HCT116 (cell line): Measurements from ENCODE around the gene GBP2. TPM values are rescaled to one million over a fixed set of nuclear protein-coding genes. Genes with fewer than 3 reads are reported as not detected.

Experiments
- ATAC-seq: fragments of 200-7000 bp; cut with Tn5 transposase; 2 replicates; pipeline ENCODE4 v1.9.1; 2020; ENCODE audit warnings: mild to moderate bottlenecking, moderate library complexity
- BruUV-seq: library from RNA; stranded (reverse); fragments of 400-500 nt; replicated peaks from 2 replicates; lab custom pipeline; 2021; lab: Mats Ljungman, UMichigan
- CTCF ChIA-PET: fragments of 300-600 bp; sonication (Branson Sonifier 250); formaldehyde crosslinking; loops from one replicate; lab custom pipeline; 2021; ENCODE audit warnings: antibody characterized with exemption; lab: Charles Lee
- POLR2A ChIA-PET: fragments of 300-600, 350-600 bp; sonication (Branson Sonifier 250); formaldehyde crosslinking; loops from one replicate; lab custom pipeline; 2021; ENCODE audit warnings: antibody characterized with exemption; lab: Charles Lee
- RAD21 ChIA-PET, 2 experiments: fragments of 300-600 bp; sonication (Branson Sonifier 250); formaldehyde crosslinking; loops; one replicate each; lab custom pipeline; 2023; ENCODE audit warnings: low total read pairs in 2 of 2; ENCODE audit not compliant: uncharacterized antibody in 2 of 2, unreplicated experiment in 2 of 2, low non-redundant PET in 1 of 2; lab: Charles Lee
- DNase-seq: peaks from one replicate; pipeline ENCODE4 v3.0.0-alpha.2; 2010; ENCODE audit warnings: low read depth, low spot score
- H2AFZ ChIP-seq: fragments of 200-600 bp; shearing (Covaris generic), sonication (generic); 2 replicates; pipeline ENCODE4 v1.6.1; 2017; ENCODE audit warnings: low read depth, mixed run types, mixed read lengths, antibody characterized with exemption, low read length; ENCODE audit not compliant: poor library complexity, severe bottlenecking
- H3K27ac ChIP-seq: 2 replicates; pipeline ENCODE4 v1.5.1; 2012; ENCODE audit warnings: low read depth, low read length
- H3K27me3 ChIP-seq: fragments of 200-600 bp; sonication (generic); 2 replicates; pipeline ENCODE4 v1.6.1; 2016; ENCODE audit warnings: mixed run types, low read length, mixed read lengths; ENCODE audit not compliant: insufficient read depth
- H3K36me3 ChIP-seq, 2 experiments: fragments of 200-500 bp in 1 of 2; fragments of 200-600 bp in 1 of 2; sonication (Bioruptor generic) in 1 of 2; sonication (generic) in 1 of 2; 2 replicates each; pipeline versions ENCODE4 v1.5.1 to v1.6.1; 2014 to 2016; ENCODE audit warnings: low read length in 2 of 2, inconsistent platforms in 1 of 2, mixed read lengths in 1 of 2, mixed run types in 1 of 2; ENCODE audit not compliant: insufficient read depth in 2 of 2, control insufficient read depth in 1 of 2
- H3K4me1 ChIP-seq, 2 experiments: fragments of 200-600 bp in 1 of 2; sonication (generic) in 1 of 2; 2 replicates each; pipeline versions ENCODE4 v1.5.1 to v1.6.1; 2012 to 2017; ENCODE audit warnings: low read length in 2 of 2, inconsistent platforms in 1 of 2, mild to moderate bottlenecking in 1 of 2, mixed read lengths in 1 of 2, mixed run types in 1 of 2, moderate library complexity in 1 of 2; ENCODE audit not compliant: insufficient read depth in 2 of 2, control insufficient read depth in 1 of 2
- H3K4me2 ChIP-seq: fragments of 200-600 bp; sonication (generic); 2 replicates; pipeline ENCODE4 v1.6.1; 2017; ENCODE audit warnings: mixed run types, low read length, mixed read lengths
- H3K4me3 ChIP-seq, 2 experiments: fragments of 200-600 bp in 1 of 2; sonication (generic) in 1 of 2; replicated peaks in 1 of 2; 2 replicates each; pipeline ENCODE4 v1.5.1; 2011 to 2016; ENCODE audit warnings: low read length in 2 of 2, control low read depth in 1 of 2, low read depth in 1 of 2, mild to moderate bottlenecking in 1 of 2, mixed read lengths in 1 of 2, mixed run types in 1 of 2
- H3K79me2 ChIP-seq: fragments of 200-600 bp; sonication (generic); 2 replicates; pipeline ENCODE4 v1.6.1; 2017; ENCODE audit warnings: mild to moderate bottlenecking, mixed run types, low read length, moderate library complexity, mixed read lengths; ENCODE audit not compliant: insufficient read depth
- H3K9ac ChIP-seq: fragments of 200-600 bp; sonication (generic); 2 replicates; pipeline ENCODE4 v1.6.1; 2016; ENCODE audit warnings: low read length, mixed read lengths
- H3K9me2 ChIP-seq: fragments of 200-600 bp; sonication (generic), shearing (Covaris generic); 2 replicates; pipeline ENCODE4 v1.6.1; 2017; ENCODE audit warnings: mixed run types, mild to moderate bottlenecking, moderate library complexity; ENCODE audit not compliant: insufficient read depth
- H3K9me3 ChIP-seq, 2 experiments: fragments of 200-500 bp in 1 of 2; fragments of 200-600 bp in 1 of 2; sonication (Bioruptor generic) in 1 of 2; sonication (generic) in 1 of 2; 2 replicates each; pipeline ENCODE4 v1.6.1; 2014 to 2017; ENCODE audit warnings: low read length in 2 of 2, mixed read lengths in 2 of 2, inconsistent platforms in 1 of 2, low read depth in 1 of 2, mild to moderate bottlenecking in 1 of 2, mixed run types in 1 of 2, moderate library complexity in 1 of 2; ENCODE audit not compliant: control insufficient read depth in 1 of 2, insufficient read depth in 1 of 2
- H4K20me1 ChIP-seq: fragments of 200-600 bp; sonication (generic), shearing (Covaris generic); 2 replicates; pipeline ENCODE4 v1.6.1; 2017; ENCODE audit warnings: mixed run types, mild to moderate bottlenecking, moderate library complexity; ENCODE audit not compliant: insufficient read depth
- CBX3 ChIP-seq: IDR thresholded peaks from 2 replicates; pipeline ENCODE4 v1.6.1; 2012; ENCODE audit warnings: low read depth
- CEBPB ChIP-seq: IDR thresholded peaks from 2 replicates; pipeline ENCODE4 v1.6.1; 2012; ENCODE audit warnings: low read depth
- CTCF ChIP-seq, 3 experiments: fragments of 200-600 bp in 1 of 3; sonication (generic) in 1 of 3; IDR thresholded peaks in 2 of 3; conservative IDR thresholded peaks in 1 of 3; 2 replicates each; pipeline ENCODE4 v1.5.1; 2012 to 2017; ENCODE audit warnings: low read depth in 2 of 3, low read length in 2 of 3, antibody characterized with exemption in 1 of 3, borderline replicate concordance in 1 of 3, control low read depth in 1 of 3, mild to moderate bottlenecking in 1 of 3, mixed read lengths in 1 of 3, mixed run types in 1 of 3, moderate library complexity in 1 of 3; ENCODE audit not compliant: insufficient read depth in 1 of 3
- EGR1 ChIP-seq: IDR thresholded peaks from 2 replicates; pipeline ENCODE4 v1.6.1; 2012; ENCODE audit warnings: low read depth
- JUND ChIP-seq: IDR thresholded peaks from 2 replicates; pipeline ENCODE4 v1.6.1; 2012
- RAD21 ChIP-seq: IDR thresholded peaks from 2 replicates; pipeline ENCODE4 v1.6.1; 2012; ENCODE audit warnings: low read depth, mild to moderate bottlenecking
- SIN3A ChIP-seq: IDR thresholded peaks from 2 replicates; pipeline ENCODE4 v1.6.1; 2012; ENCODE audit warnings: low read depth
- ZFX ChIP-seq: fragments of 450-650 bp; IDR thresholded peaks from 2 replicates; pipeline ENCODE4 v1.6.1; 2017
- intact Hi-C: fragments of 100-400 bp; cut with micrococcal nuclease; formaldehyde crosslinking; loops from 2 replicates; pipeline ENCODE4 v1.10.0; 2022
- total RNA-seq: library from RNA; stranded (reverse); gene quantifications from one replicate; pipeline ENCODE4 v1.2.1, GENCODE V29; 2021; ENCODE audit not compliant: unreplicated experiment
- TF ChIP-seq, protein P1 (sequence below): IDR thresholded peaks from 2 replicates; pipeline ENCODE4 v1.6.1; 2012

Gene GBP2
- total RNA-seq, 1 experiment from 2014 or later = 0.98 TPM

DNA sequence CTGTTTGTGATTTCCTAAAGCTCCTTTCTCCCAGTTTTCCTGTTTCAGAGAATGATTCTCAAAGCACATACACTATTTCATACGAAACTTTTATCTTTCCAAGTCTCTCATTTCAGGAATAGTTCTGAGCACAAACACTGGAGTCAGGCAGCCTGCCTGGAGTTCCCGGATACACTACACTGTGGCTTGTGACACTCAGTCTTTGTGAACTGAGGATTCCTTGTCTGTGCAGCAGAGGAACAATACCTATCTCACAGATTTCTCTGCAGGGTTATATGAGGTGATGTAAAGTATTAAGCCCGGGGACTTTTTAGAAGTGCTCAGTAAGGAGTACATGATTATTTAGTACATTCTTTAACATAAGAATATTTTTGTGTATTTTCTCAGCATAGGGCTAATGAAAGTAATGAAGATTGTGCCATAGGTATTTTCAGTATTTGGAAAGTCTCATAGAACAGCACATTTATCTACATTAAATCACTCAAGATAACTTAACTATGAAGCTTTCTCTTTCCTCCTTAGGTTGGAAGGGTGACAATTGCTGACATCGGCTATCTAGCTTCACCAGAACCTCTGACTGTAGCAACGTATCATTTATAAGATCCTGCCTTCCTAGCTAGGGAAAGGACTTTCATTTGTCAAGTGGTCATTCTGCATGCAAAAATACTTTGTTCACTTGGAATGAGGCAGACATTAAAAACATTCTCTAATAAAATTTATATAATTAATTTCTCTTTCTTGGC, 12.9 kb downstream of the GBP2 start:
- DNase-seq = no peak
- ChIA-PET POLR2A (no interaction called here), CTCF (no interaction called here), RAD21 (no interaction called here)
- Histone ChIP-seq H3K4me1 (no peaks in the 10 kb centered on the region), H3K27me3 (no peaks in the 10 kb centered on the region), H3K36me3 (no peaks in the 10 kb centered on the region), H3K4me3 (no peak overlapping the region), H3K4me2 (no peak overlapping the region), H3K9ac (no peak overlapping the region), H3K9me3 (no peaks in the 10 kb centered on the region), H4K20me1 (no peaks in the 10 kb centered on the region), H3K27ac (no peak overlapping the region), H2AFZ (no peak overlapping the region), H3K79me2 (no peaks in the 10 kb centered on the region), H3K9me2 (no peaks in the 10 kb centered on the region)
- intact Hi-C loops = no loop called here
- BruUV-seq = no TSS peak
- TF ChIP-seq CEBPB (no peak), CTCF (IDR thresholded peaks at IDR 0.05 in 2 of 3, conservative IDR thresholded peaks at IDR 0.05 in 1 of 3; ENCODE audit: borderline replicate concordance in 1 of 3, insufficient read depth in 1 of 3, low read depth in 2 of 3, low read length in 2 of 3) (no peak), EGR1 (no peak), JUND (no peak), SIN3A (no peak)
- TF ChIP-seq, protein P1, sequence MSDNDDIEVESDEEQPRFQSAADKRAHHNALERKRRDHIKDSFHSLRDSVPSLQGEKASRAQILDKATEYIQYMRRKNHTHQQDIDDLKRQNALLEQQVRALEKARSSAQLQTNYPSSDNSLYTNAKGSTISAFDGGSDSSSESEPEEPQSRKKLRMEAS = no peak
- ATAC-seq = no peak

DNA sequence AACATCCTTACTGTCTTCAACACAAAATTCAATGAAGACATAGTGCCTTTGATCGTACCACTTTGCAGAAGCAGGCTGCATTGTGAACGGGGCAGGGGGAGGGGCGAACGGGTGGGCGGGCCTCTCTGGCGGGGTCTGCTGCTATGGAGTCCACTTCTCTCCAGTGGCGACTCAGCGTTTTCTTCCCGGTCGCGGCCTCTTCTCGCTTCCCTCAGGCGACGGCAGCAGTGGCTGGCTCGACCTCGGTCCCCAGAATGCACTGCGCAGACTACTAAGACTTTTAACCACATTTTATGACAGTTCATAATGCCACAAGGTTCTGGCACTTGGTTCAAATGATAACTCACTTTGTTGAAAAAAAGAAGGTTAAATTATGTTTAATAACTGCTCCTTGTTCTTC, 21.2 kb downstream of the GBP2 start:
- no peak for TF ChIP-seq ZFX
- TF ChIP-seq SIN3A = no peak
- no peak for TF ChIP-seq CBX3
- TF ChIP-seq RAD21 = no peak
- Histone ChIP-seq H3K9ac (no peak overlapping the region), H3K9me2 (no peaks in the 10 kb centered on the region), H3K4me3 (no peak overlapping the region), H3K9me3 (no peaks in the 10 kb centered on the region), H3K36me3 (no peaks in the 10 kb centered on the region), H3K4me2 (no peak overlapping the region), H3K4me1 (no peaks in the 10 kb centered on the region), H3K27ac (no peak overlapping the region), H3K27me3 (no peaks in the 10 kb centered on the region), H4K20me1 (no peaks in the 10 kb centered on the region), H2AFZ (no peak overlapping the region), H3K79me2 (no peaks in the 10 kb centered on the region)
- CTCF ChIA-PET = no interaction called here
- intact Hi-C loops = no loop called here
- BruUV-seq = no TSS peak
- no peak for ATAC-seq
- RAD21 ChIA-PET = no interaction called here
- DNase-seq = no peak
- POLR2A ChIA-PET = no interaction called here
